ENCODE data around the gene CTDSPL. TPM values are rescaled to one million over a fixed set of nuclear protein-coding genes. Genes with fewer than 3 reads are reported as not detected.

The CTDSPL gene
- total and polyA plus RNA-seq, 7 donors, result 19.1 to 69.1 (median 46.3) TPM

GRCh38 chr3:37982331-37982730 lies 120.7 kb downstream of the CTDSPL start:
- no peaks in the 10 kb centered on the region for H3K9me3 ChIP-seq
- intact Hi-C loops (cut with DNase I), result no loop called here
- DNase-seq, result no peak
- peaks cover 0 to 52% (median 12%) of the 10 kb centered on the region in 4 donors for H3K36me3 ChIP-seq
- no peaks in the 10 kb centered on the region for H3K27me3 ChIP-seq
- H3K27ac ChIP-seq, result no peak overlapping the region
- H3K4me3 ChIP-seq, result no peak overlapping the region
- H3K4me1 ChIP-seq, result no peaks in the 10 kb centered on the region
- 47 to 77% methylated on average over 1 of the region's 1 CpG for WGBS, 2 donors
- no peak for TF ChIP-seq POLR2A (IDR thresholded peaks at IDR 0.05)
- no peak for TF ChIP-seq CTCF (IDR thresholded peaks at IDR 0.05)
- no peak for TF ChIP-seq EP300 (IDR thresholded peaks at IDR 0.05)
- TF ChIP-seq POLR2AphosphoS5 (IDR thresholded peaks at IDR 0.05), result no peak

GRCh38 chr3:37984051-37984450 lies 122.4 kb downstream of the CTDSPL start:
- 53 to 76% methylated on average over 7 of the region's 7 CpGs for whole genome bisulfite sequencing, 2 donors
- Histone ChIP-seq H3K36me3 (peaks cover 0 to 47% (median 12%) of the 10 kb centered on the region in 4 donors), H3K27ac (no peak overlapping the region), H3K27me3 (no peaks in the 10 kb centered on the region), H3K4me3 (no peak overlapping the region), H3K4me1 (no peaks in the 10 kb centered on the region), H3K9me3 (no peaks in the 10 kb centered on the region)
- intact Hi-C loops (cut with DNase I), result no loop called here
- peak; percentile 10 for DNase-seq
- TF ChIP-seq CTCF (IDR thresholded peaks at IDR 0.05) (no peak), EP300 (IDR thresholded peaks at IDR 0.05) (no peak), POLR2AphosphoS5 (IDR thresholded peaks at IDR 0.05) (no peak), POLR2A (IDR thresholded peaks at IDR 0.05) (no peak)

- Histone ChIP-seq H3K27ac (no peak overlapping the region), H3K4me1 (no peaks in the 10 kb centered on the region), H3K27me3 (no peaks in the 10 kb centered on the region), H3K36me3 (peaks cover 0 to 47% (median 12%) of the 10 kb centered on the region in 4 donors), H3K4me3 (no peak overlapping the region), H3K9me3 (no peaks in the 10 kb centered on the region)
- no peak for TF ChIP-seq CTCF (IDR thresholded peaks at IDR 0.05)
- TF ChIP-seq EP300 (IDR thresholded peaks at IDR 0.05), result no peak
- TF ChIP-seq POLR2AphosphoS5 (IDR thresholded peaks at IDR 0.05), result no peak
- TF ChIP-seq POLR2A (IDR thresholded peaks at IDR 0.05), result no peak
- DNase-seq, result peak; percentile 48
- intact Hi-C loops (cut with DNase I), result no loop called here
- WGBS, 2 donors, result 94 to 96% methylated on average over 7 of the region's 7 CpGs
Measured at GRCh38 chr3:37984596-37984995, 122.9 kb downstream of the CTDSPL start.

- intact Hi-C loops (cut with DNase I), result no loop called here
- Histone ChIP-seq H3K9me3 (no peaks in the 10 kb centered on the region), H3K4me1 (no peaks in the 10 kb centered on the region), H3K4me3 (no peak overlapping the region), H3K36me3 (peaks cover 0 to 36% (median 9%) of the 10 kb centered on the region in 4 donors), H3K27me3 (no peaks in the 10 kb centered on the region), H3K27ac (peak overlapping the region in 1 of 4 donors; percentile 0)
- no peak for TF ChIP-seq CTCF (IDR thresholded peaks at IDR 0.05)
- peak in 1 of 2 donors; percentile 13 for TF ChIP-seq POLR2A (IDR thresholded peaks at IDR 0.05)
- TF ChIP-seq EP300 (IDR thresholded peaks at IDR 0.05), result no peak
- TF ChIP-seq POLR2AphosphoS5 (IDR thresholded peaks at IDR 0.05), result no peak
- DNase-seq, result peak; percentile 36
- 43 to 72% methylated on average over 8 of the region's 8 CpGs for WGBS, 2 donors
Measured at GRCh38 chr3:37985637-37986320, 124.1 kb downstream of the CTDSPL start.

All from sigmoid colon (tissue), 7 donors.